Activated T-cell treated with anti-CD3 and anti-CD28 coated beads for 1 hour (primary cell): ENCODE results near the gene EPHX1.

ENCODE experiments used
- DNase-seq: peaks from one replicate; pipeline ENCODE4 v3.0.0-alpha.2; 2020; ENCODE audit warnings: low read depth

EPHX1 gene

DNA sequence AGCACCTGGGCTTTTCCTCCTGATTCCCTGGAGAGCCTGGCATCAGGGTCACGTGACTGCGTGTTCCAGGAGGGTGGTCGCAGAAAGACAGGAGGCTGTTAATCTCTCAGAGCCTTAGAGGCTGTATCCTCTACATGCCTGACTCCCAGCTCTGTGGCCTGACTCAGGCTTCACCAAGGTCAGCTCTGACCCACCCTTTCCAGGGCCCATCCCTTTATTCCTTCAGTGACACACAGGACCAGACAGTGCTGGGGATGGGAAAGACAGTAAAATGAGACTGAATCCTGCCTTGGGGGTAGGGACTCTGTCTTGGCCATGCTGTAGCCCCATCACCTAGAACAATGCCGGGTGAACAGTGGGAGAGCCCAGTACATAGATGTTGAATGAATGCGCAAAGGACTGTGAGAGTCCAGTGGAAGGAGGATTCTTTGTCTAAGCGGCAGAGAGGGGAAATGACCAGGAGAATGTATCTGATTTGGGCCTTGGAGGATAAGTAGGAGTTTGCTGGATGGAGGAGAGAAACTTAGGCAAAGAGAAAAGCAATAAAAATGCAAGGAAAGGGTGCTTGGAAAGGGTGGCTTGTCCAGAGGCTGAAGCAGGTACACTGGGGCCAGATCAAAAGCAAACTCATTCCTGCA, 33.0 kb downstream of the EPHX1 start:
- no peak for DNase-seq

DNA sequence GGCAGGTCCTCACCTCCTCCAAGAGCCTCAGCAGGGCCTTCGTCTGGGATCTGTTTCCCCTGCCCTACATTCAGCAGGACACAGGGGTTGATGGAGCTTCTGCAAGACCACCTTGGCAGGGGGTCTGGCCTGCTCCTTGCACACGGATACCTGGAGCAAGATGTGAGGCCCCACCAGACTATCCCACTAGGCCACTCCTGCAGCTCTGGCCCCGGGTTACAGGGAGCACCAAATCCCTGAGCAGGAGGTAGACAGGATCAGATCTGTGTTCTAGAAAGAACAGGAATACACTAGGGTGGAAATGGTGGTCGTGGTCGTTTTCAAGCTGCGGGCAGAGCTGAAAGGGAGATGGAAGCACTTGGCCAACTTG, 33.5 kb downstream of the EPHX1 start:
- DNase-seq: no peak

DNA sequence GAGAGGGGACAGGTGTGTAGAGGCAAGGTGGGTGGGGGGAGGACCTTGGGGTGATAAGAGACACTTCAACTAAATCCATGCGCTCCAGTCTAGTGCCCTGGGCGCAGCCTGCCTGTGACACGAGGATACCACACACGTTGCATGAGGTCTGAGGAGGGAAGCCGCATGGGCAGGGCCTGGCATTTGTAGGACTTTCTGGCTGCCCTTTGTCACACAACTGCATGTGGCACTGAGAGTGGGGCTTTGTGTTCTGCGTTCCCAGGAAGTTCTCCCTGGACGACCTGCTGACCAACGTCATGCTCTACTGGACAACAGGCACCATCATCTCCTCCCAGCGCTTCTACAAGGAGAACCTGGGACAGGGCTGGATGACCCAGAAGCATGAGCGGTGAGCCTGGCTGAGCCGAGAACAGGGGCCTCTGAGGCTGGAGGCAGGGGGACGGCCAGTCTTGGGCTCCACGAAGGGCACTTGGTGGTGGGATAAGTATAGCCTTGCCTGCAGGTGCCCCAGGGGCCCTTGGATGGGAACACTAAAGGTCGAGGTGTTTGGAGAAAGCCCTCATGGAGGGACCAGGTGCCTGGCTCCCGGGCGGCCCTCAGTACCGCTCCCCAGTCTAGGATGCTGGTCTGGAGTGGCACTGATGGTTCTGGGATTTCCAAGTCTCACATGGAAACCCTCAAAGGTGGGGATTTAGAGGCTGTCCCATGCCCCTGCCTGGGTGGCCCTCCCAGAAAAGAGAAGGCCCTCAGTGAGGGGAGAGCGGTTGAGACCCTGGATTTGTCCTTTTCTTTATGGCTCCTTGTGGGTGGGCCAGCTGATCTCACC, 34.5 kb downstream of the EPHX1 start:
- DNase-seq: no peak

DNA sequence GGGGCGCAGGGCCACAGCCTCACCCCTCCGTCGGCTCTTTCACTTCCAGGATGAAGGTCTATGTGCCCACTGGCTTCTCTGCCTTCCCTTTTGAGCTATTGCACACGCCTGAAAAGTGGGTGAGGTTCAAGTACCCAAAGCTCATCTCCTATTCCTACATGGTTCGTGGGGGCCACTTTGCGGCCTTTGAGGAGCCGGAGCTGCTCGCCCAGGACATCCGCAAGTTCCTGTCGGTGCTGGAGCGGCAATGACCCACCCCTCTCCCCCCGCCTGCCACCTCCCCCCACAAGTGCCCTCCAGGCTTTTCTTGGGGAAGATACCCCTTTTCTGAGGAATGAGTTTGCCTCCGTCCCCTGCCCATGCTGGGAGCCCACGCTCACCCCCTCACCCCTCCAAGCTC, 35.2 kb downstream of the EPHX1 start:
- no peak for DNase-seq

DNA sequence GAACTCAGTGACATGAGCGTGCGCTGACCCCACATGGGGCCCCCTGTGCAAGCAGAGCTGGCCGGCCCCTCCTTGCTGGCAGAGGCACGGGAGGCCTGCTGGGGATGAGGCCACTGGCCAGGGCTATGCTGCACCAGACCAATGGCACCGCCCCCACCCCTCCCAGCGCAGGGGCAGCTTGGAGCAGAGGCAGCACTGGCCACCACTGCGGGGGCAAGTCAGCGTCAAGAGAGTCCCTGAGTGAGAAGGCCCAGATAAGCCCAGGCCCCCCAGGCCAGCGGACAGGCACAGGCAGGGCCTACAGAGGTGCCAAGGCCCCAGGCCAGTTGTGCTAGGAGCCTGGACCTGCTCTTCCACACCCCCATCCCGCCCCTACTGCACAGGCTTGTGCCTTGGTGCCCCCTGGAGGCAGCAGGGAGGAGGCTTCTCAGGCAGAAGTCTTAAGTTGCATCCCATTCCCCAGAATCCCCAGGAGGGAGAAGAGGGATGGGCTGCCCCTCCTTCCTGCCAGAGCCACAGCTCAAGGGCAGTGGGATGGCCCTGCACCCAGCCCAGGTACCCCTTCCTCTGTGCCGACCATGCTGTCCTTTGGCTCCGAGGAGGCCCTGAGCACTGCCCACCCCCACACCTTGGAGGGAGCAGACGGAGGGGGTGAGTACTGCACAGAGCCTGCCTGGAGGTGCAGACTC, 35.8 kb downstream of the EPHX1 start:
- peak; percentile 22 for DNase-seq

DNA sequence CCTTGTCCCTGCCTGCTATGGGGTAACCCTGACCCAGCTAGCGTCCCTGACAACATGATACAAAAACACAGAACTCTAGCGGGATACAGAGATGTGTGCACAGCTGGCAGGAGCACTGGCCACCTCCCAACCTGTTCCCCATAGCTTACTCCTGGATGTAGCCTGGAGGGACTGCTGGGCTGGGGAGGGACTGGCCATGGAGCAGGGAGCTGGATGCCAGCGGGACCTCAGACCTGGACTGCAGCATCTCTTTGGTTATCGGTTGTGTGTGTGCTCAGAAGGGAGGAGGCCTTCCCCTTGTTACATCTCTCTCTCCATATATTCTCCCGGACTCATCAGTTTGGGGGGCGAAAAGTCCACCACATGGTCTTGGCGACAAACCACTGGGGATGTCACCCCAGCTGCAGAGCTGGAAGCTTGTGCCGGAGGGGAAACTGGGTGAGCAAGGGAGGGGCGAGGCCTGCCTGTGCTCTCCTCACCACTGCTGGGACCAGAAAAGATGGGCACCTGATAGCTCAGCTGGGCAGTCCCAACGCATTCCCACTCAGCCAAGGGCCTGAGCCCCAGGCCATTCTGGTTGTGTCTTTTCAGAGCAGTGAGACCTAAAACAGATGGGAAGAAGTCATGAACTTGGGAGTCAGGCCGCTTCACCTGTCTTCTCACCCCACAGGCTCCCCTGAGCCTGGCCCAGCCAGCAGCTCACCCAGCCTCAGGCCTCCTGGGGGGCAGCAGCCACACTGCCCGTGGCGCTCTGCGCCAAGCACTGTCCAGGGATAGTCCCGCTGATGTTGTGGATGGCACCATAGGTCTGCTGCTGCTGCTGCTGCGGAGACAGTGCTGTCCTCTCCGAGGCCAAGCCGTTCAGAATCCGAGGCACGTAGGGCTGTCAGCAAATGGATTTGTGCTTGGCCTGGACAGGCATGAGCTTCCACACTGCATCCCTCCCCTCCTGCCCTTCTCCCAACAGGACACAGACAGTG, 36.7 kb downstream of the EPHX1 start:
- DNase-seq: no peak

DNA sequence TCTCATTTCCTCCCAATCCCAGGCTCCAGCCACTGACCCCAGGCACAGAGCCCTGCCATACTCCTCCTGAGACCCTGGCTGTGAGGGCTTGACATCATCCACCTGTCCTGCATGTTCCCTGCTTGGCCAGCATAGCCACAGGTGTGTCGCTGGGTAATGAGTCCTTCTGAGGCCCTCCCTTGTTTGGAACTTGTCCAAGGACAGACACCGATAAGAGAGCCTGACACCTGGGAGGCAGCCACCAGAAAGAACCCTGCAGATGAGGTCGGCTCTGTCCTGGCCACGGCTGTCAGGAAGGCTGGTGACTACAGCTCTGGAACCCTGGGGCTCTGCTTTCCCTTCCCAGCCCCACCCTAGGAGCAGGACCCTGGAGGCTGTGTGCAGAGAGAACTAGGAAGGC, 37.7 kb downstream of the EPHX1 start:
- no peak for DNase-seq

DNA sequence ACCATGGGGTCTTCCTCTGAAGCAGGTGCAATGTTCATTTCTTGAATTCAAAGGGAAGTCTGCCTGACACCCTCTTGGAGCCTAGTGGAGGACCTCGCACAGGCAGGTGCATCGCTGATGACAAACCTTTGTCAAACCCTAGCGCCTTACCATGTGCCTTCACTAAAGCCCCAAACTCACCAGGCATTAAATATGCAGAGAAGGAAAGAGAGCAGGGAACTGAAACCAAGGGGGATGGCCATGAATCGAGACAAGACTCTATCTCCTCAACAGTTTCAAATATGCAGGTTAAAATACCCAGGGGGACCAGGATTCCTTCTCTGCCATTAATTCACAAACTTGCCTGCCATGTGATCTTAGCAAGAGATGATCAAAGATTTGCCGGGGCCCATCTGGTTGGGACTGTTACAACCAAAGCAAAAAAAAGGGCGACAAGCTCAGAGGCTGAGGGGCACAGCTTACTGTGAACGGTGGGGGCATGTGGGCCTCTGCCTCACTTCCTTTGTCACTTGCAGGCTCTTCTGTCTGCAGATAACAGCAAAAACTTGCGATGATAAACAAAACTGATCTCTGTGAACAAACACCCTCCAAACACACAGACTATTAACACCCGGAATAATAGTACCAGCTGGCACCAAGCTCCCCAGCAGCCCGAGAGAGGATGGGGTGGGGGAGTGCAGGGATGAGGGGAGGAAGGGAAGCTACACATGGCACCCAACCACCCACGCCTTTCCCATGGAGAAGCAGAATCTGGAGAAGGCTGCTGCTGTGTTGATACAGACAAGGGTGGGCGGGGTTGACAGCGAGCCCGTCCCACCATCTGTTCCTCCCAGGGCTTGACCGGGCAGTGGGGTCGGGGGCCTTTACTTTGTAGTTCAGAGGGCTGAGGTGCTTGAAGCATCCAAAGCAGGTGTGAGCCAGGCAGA, 38.4 kb downstream of the EPHX1 start:
- no peak for DNase-seq

DNA sequence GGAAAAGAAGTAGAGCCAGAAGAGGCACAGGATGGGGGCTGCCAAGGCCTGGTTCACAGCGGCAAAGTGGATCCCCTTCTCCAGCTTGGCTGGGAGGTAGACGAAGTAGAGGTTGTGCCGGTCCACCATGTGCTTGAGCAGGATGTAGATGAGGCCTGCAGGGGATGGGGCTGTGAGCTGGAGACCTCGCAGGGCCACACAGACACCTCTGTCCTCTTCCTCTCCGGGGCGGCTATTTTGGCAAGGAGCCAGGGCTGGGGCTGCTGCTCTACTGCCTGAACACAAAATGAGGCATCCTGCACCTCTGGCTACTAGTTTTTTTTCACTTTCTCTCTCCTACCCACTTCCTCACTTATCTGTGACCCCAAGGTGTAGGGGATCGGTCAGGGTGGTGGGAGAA, 40.0 kb downstream of the EPHX1 start:
- DNase-seq: peak; percentile 21

DNA sequence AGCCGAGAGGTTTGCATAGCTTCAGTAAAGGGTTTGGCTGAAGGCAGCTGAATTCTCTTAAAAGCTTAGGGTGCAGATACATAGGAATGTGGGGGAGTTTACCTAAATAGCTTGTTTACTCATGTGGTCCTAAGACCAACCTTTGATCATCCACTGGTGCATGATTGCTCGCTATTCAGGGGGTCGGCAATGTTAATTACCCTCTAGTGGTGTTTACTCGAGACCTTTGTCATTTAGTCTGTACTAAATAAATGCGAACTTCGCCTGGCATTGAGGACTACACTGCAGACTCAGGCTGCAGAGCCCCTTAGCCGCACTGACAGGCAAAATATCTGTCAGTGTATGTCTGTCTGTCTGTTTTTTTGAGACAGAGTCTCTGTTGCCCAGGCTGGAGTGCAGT, 40.4 kb downstream of the EPHX1 start:
- DNase-seq: no peak

DNA sequence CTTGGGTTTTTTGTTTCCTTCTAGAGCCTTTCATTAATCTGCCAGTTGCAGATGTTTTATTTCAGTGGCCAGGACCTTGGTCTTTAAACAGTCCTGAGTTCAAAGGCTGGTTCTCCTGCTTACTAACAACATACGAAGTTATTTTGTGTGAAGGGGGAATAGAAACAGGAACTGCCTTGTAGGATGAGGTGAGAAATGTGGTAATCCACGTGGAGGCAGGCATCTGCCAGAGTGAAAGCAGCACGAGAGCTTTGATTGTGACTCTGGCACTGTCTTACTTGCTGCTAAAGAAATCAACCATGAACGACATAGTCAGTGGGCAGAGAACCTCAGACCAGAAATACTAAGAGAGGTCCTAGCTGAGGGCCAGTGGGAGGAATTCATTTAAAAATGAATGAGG, 41.9 kb downstream of the EPHX1 start:
- no peak for DNase-seq

DNA sequence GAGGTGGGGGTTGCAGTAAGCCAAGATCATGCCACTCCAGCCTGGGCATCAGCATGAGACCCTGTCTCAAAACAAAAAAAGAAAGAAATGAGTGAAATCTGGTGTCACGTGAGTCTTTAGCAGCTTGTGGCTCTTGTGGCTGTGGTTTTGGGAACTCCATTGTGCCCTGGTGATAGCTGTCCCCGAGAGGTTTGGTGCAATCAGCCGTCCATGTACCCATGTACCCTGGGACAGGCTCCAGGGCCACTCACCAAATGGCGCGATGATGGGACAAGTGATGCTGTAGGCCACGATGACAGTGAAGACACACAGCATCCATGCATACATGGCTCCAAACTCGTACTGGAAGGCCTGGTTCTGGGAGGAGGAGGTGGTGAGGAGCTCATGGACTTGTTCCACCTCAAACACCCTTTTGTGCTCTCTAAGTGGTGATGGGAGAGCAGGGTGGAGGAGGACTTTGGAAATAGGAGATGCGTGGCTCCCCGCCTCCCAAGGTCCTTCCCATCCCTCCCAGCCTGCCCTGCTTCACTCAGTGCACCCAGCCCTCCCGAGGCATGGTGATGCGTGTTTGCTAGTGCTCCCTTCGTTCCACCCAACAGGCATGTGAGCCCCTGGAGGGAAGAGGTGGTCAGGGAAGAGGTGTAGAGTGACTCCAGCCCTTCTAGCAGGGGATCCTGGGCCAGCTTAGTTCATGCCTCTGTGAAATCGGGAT, 42.6 kb downstream of the EPHX1 start:
- no peak for DNase-seq

DNA sequence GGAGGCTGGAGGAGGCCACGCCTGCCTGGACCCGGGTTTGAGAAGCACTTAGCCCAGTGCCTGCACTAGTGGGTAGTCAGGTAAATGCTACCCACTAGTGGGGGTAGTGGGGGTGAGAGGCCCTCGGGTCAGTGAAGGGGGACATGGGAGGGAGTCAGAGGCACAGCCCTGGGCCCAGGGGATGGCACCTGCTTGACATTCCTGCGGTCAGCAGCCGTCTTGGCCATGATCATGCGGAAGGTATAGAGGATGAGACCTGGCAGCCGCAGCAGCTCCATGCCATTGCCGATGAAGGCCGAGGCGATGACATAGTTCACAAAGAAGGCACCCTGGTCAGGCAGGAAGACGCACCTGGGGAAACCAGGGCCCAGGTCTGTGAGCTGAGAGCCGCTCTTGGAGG, 43.5 kb downstream of the EPHX1 start:
- no peak for DNase-seq

DNA sequence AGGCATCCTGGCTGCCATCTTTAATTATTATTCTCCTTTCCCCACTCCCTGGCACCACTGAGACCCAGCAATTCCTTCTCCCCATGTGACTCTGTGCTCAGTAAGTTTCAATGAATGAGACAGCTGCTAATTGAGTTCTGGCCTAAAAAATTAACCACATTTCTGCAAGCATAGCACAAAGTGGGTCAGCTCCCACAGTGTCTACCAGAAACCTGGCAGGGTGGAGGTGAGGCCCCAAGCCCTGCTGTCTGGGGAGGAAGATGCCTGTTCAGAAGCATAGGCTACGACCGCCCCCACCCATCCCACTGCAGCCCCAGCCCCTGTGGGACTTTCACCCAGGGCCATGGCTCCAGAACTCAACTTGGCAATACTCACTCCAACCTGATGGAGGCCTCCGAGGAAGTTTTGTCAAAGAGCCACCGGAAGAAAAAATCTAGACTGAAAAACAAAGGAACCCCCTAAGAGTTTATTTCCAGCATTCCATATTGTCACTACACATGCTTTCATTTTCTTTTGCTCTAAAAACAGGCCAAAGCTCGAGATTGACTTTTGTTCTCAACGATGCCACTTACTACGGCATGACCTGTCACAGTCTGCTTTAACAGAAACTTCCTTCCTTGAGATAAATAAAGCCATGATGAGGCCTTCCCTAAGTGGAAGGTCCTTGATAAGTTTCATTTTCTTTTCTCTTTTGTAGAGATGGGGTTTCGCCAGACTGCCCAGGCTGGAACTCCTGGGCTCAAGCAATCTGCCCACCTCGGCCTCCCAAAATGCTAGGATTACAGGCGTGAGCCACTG, 45.8 kb downstream of the EPHX1 start:
- no peak for DNase-seq

DNA sequence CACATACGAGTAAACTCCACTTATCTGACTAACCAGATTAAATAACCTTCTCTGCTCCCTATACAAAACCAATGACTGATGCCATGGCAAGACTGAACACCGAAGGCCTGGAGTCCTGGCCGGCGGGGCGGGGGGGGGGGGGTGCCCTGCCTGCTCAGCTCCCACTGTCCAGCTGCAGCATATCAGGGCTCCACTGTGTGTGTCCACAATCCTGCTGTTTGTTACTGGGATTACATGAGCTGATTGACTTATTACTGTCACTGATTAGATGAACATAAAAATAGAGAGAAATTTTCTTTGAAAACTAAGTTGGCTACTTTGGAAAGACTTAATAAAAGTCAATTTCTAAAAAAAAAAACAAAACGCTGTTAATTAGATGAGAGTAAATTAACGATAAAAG, 47.3 kb downstream of the EPHX1 start:
- no peak for DNase-seq

DNA sequence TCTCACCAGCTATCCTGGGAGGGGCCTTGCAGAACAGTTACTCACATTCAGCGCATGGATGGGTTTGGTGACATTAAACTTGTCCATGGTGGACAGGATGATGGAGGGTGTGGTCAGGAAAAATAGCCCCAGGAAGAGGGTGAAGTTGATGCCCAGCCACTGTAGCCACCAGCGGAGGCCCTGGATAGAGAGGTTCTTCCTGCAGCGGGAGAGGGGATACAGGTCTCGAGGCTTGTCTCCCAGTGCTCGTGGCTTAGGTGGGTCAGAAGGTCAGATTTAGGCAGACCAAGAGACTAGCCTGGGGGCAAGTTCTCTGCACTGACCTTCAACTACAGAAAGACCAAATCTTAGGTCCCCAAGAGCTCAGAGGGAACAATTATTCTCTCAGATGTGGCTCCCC, 49.2 kb downstream of the EPHX1 start:
- DNase-seq: no peak

DNA sequence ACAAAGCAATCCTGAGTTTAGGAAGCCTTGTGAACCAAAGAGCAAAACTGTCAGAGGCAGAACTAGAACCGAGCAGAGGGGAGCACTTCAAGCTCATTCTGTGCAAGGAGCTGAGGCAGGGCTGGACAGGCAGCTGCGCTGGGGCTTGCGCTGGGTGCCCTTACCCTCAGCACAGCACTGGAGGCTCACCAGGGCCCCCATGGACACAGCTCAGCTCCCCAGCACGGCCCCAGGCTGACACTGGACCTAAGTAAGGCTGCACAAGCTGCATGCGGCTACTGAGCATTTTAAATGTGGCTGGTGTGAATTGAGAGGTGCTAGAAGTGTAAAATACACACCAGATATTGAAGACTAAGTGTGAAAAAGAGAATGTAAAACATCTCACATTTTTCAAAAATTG, 50.2 kb downstream of the EPHX1 start:
- no peak for DNase-seq

DNA sequence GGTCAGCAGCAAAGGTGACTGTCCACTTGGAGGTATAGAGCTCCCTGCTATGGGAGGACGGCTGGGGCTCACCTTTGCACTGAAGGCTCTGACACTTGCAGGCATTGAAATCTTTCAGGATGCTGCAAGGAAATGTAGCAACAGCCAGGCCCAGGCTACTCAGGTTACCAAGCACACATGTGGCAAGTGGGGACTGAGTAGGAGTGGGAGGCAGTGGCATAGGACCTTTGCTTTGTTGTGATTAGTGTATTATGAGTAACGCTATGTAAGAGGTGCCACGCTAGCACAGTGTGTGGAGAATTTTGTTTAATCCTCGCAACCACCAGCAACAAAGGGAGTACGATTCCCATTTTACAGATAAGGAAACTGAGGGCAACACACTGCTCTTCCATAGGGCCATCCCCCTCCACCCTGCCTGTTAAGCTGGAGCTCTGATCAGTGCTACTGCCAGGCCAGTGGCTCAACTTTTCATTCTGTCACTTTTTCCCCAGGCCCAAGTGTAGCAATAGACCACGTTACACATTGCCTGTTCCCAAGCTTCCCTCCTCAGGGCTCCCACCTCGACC, 51.0 kb downstream of the EPHX1 start:
- DNase-seq: no peak
